HG03439 (cell line): Measurements from ENCODE around the gene CAPN10.
"Not testable (repeated sequence)": the region's sequence is repeated elsewhere in the genome, so short reads cannot be mapped to it uniquely, and the experiment has no call there.

Source experiments
- ATAC-seq: cut with Tn5 transposase; IDR thresholded peaks from one replicate; pipeline ENCODE4 v1.9.1; 2021; ENCODE audit warnings: mild to moderate bottlenecking, moderate library complexity; ENCODE audit not compliant: unreplicated experiment

Gene CAPN10

DNA sequence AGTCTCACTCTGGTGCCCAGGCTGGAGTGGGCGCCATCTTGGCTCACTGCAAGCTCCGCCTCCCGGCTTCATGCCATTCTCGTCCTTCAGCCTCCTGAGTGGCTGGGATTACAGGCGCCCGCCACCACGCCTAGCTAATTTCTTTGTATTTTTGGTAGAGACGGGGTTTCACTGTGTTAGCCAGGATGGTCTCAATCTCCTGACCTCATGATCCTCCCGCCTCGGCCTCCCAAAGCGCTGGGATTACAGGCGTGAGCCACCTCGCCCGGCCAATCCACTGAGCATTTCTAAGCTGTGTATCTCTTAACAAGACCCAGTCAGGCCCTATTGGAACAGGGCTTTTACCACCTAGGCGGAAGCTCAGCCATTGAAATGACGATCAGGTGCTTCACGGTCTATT is 23.3 kb upstream of the CAPN10 start:
- not testable (repeated sequence) for ATAC-seq

GRCh38 chr2:240563951-240564560 is 22.5 kb upstream of the CAPN10 start:
- ATAC-seq: no peak

DNA sequence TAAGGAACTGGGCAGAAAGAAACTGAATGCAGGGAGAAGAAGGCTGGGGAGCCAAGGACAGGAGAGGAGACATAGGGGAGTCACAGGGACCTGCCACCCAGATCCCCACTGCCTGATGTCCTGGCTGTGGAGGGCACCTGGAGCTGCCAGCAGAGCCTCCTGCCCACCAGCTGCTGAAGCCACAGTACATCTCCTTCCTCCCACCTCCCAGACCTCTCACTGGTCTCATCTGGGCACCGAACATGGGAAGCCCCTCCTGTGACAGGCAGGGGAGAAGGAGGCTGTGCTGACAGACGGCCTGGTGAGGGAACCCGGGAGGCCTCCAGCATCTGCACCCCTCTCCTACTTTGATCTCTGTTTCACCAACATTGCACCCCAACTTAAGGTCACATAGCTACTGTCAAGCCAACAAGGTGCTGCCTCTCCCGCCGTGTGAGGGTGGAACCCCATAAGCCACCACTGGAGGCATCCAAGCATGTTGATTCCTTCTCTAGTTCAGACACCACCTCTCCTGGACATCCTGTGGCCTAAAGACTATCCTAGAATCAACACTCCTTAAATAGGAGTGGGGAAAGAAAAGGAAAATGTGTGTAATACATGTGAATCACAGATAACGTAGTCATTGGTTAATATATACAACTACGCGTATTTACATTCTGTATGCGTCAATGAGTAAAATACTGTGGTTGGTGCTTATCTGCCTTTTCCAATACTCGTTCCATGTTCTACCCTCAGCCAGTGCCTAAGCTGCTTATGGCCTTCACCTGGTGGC is 21.8 kb upstream of the CAPN10 start:
- no peak for ATAC-seq

DNA sequence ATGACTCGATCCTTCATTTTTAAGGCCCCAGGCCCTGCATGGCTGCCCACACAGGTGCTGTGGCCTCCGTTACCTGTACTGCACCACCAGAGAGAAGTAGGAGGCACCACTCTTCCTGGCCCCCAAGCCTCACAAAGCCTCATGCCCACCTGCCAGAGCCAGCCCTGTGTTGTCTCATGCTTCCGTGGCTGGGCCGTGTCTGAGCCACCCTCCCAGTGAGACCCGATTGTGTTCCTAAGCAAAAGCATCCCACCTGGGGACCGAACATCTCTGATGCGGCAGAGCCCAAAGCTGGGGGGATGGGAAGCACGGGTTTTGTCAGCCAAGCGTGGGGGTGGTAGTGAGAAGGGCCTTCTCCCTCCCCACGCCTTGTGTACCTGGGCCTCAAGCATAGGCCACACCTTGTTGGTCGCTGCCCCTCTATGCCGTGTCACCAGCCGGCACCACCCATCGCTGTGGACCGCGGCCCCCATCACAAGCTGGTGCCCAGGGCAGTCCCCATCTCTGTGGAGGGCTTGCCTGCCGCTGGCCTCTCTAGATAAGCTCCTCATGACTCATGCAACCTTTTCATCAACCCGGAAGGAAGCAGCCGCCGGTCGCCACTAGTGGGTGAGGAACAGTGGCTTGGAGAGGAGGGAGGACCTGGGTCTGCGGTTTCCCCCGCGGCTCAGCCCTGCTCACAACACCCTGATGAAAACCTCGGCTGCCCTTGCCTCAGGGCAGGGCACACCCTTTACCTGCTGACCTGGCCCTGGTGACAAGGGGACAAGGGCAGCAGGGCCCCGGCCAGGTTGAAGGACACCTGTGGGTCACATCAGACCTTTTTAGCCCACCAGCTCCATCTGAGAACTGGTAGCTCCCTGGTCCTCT is 21.0 kb upstream of the CAPN10 start:
- ATAC-seq: peak; percentile 32

GRCh38 chr2:240566203-240567136 is 20.1 kb upstream of the CAPN10 start:
- ATAC-seq: peak; percentile 49

GRCh38 chr2:240567137-240567871 is 19.2 kb upstream of the CAPN10 start:
- ATAC-seq: no peak

DNA sequence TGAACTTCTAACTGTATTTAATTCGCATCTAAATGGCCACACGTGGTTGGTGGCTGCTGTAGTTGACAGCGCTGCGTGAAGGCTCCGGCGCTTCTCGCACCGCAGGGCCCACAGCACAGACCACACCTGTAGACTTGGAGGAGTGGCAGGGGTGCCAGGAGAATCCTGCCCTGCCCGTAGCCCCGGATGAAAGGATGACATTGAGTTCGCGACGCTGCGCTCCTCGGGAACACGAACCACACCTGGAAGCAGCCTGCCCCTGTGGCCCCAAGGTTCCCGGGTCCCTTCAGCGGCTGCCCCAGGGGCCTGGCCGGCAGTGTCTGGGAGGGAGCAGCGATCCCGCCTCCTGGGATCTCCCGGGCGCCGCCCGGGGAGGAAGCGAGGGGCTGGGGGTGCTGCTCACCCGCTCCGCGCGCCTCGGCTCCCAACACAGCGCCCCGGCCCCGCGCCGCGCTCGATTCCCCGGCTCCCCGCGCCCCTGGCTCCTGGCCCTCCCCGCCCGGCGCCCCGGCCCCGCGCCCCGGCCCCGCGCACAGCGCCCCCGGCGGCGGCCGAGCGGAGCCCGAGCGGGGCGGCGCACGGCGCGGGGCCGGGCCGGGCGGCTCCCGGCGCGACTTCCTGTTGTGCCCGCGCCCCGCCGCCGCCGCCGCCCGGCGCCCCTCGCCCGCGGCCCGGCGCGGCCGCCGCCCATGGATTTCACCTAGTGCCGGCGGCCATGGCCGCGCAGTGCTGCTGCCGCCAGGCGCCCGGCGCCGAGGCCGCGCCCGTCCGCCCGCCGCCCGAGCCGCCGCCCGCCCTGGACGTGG is 18.5 kb upstream of the CAPN10 start, which contains the start of gene RNPEPL1:
TSS of gene RNPEPL1 (plus strand) at position 613 of the 806 bp plus-strand sequence. CDS start at position 716, 103 bp downstream.
- ATAC-seq: no peak

DNA sequence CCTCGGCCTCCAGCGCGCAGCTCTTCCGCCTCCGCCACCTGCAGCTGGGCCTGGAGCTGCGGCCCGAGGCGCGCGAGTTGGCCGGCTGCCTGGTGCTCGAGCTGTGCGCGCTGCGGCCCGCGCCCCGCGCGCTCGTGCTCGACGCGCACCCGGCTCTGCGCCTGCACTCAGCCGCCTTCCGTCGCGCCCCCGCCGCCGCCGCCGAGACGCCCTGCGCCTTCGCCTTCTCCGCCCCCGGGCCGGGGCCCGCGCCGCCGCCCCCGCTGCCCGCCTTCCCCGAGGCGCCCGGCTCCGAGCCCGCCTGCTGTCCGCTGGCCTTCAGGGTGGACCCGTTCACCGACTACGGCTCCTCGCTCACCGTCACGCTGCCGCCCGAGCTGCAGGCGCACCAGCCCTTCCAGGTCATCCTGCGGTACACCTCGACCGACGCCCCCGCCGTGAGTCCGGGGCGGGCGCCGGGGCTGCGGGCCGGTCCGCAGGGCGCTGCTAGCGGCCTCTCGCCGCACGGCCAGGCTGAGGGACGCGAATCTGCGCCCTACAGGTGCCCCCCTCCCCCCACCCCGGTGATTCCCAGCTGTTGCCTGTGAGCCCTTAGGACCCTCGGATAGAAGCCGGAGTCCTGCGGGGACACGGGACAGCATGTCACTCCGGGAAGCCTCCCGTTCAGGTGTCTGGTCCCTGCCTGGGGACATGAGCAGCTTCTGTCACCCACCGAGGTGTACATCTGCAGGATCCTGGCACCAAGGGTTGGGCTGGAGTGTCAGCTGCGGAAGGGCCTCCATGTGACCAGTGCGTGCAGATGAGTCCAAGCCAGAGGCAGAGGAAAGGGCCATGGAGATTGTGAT is 17.6 kb upstream of the CAPN10 start:
- no peak for ATAC-seq

DNA sequence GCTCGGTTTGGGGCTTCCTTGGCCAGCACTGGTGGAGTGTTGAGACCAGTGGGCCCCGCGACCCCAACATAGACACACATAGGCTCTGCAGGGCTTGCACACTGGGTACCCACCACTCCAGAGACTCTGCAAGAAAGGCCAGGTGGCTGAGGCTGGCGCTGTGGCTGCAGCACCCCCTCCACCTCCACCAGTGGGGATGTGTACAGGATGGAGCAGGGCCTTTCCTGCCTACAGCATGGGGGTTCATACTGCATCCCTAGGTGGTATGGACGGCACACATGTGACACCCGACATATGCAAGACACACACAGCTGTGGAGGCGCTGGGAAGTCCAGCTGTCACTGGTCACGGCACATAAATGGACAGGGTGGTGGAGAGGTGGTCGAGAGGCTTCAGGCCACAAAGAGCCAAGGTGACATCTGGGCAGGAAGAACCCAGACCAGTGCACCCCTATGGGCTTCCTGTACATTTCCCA is 17.0 kb upstream of the CAPN10 start:
- ATAC-seq: no peak

DNA sequence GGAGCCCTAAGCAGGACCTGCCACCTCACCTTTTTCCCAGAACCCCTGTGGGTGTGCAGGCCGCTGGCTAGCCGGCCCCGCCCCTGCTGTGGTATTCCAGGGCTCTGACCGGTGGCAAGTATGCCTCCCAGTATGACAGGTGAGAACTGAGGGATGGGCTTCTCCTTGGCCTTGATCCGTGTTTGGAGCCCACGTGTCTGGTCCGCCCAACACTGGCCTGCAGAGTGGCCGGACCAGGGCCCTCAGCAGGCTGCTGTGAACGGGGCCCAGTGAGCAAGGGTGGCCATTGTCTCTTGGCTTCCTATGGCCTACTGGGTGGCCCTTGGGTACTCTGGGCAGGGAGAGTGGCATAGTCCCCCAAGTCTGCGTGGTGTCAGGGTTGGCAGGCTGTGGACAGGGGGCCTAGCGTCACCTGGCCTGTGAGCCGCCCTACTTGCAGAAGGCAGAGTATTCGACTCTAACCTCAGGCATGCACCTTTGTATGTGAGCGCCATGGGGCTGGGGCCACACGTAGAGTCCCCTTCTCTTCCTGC is 16.5 kb upstream of the CAPN10 start:
- no peak for ATAC-seq

DNA sequence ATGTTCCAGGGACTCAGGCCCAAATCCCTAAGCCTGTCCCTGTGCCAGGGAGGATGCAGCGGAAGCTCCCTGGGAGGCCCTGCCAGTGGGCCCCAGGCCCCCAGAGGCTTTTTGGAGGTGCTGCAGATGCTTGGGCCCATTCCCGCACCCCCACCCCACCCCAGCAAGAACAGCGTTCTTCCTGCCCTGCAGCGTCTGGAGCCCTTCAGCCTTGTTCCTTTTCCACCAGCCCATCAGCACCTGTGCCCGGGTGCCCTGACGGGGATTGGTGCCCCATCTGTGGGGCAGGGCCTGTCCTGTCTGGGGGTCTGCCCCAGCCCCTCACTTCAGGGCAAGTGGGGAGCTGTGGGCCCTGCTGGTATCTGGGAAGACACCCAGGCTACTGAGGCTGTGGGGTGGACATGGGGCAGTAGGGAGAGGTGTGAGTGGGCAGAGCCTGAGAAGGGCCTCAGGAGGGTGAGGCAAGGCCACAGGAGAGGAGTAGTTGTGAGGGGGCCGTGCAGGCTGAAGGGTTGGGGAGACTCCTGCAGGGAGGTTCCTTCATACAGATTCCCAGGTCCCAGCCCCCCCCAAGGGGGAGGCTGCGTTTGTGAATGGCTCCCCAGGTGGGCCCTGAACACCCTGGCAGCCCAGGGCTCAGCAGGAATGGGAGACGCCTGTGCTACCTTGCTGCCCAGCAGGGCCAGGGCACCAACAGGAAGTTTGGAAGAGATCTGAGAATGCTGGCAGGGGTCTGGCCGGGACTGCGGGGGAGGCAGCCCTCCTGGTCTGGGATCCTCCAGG is 15.8 kb upstream of the CAPN10 start:
- ATAC-seq: no peak

DNA sequence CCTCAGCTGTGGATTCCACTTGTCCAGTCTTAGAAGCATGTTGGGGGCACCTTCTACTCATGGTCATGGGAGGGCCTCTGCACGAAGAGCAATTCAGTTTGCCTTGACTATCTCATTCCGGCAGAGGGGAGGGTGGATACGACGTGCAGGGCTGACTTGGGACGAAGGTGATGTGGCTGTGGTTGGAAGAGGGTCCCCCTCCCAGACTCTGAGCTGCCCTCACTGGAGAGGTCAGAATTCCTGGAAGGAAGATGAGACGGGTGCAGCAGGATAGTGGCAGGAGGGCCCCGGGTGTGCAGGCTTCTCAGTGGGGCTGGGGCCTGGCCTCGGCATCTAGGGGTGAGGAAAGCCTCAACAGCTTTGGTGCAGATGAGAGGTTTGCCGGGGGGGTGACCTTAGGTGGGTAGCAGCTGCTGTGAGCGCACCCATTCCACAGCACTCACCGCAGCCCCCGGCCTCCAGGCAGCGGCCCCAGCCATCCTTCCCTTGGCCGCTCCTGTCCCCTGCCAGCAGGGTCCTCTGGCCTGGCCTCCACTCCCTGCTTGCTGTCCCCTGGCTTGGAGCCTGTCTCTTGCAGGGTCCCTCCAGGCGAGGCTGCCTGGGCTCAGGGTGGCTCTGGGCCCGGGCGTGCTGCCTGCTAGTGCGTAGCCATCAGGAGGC is 15.1 kb upstream of the CAPN10 start:
- ATAC-seq: no peak

- no peak for ATAC-seq
Measured at GRCh38 chr2:240572141-240573031, 14.1 kb upstream of the CAPN10 start.

DNA sequence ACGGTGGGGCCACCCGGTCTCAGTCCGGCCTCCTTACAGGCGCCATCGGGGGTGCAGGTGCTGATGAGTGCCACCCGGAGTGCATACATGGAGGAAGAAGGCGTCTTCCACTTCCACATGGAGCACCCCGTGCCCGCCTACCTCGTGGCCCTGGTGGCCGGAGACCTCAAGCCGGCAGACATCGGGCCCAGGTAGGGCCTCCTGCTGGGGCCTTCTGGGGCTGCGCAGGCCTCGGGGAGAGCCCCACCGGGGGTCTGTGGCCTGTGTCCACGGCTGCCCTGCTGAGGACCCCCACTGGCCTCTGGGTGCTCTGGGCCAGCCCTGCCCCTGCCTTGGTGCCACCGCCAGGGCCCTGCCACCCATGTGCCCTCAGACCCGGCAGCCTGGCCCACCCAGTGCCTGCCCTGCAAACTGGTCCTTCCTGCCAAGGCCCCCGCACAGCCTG is 13.4 kb upstream of the CAPN10 start:
- no peak for ATAC-seq
